ENCODE results near the gene RARB. TPM values are rescaled to one million over a fixed set of nuclear protein-coding genes. Genes with fewer than 3 reads are reported as not detected.

The RARB gene
- total RNA-seq, 4 donors from 2014 or later, result 2.6 to 11.2 (median 3.4) TPM

DNA sequence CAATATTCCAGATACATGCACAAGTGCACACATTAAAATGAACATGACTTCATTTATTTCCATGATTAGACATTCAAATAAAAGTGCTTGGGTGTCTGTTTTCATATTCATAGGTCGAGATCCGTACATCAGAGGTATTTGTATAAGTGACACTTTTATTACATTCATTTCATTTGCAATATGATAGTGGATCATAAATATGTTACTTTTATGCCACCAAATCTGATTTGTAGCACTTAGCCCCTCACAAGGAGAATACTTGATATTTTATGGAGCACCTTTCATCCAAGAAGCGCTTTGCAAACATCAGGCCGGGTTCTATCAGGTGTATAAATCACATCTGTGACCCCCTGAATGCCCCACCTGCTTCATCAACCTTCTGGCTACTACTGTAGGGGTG is 136.0 kb downstream of the RARB start:
- TF ChIP-seq, protein P1, sequence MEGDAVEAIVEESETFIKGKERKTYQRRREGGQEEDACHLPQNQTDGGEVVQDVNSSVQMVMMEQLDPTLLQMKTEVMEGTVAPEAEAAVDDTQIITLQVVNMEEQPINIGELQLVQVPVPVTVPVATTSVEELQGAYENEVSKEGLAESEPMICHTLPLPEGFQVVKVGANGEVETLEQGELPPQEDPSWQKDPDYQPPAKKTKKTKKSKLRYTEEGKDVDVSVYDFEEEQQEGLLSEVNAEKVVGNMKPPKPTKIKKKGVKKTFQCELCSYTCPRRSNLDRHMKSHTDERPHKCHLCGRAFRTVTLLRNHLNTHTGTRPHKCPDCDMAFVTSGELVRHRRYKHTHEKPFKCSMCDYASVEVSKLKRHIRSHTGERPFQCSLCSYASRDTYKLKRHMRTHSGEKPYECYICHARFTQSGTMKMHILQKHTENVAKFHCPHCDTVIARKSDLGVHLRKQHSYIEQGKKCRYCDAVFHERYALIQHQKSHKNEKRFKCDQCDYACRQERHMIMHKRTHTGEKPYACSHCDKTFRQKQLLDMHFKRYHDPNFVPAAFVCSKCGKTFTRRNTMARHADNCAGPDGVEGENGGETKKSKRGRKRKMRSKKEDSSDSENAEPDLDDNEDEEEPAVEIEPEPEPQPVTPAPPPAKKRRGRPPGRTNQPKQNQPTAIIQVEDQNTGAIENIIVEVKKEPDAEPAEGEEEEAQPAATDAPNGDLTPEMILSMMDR (IDR thresholded peaks at IDR 0.05), result no peak
- no peak for ATAC-seq (ENCODE audit: low FRiP score)
- no peak for DNase-seq (ENCODE audit: low spot score)

DNA sequence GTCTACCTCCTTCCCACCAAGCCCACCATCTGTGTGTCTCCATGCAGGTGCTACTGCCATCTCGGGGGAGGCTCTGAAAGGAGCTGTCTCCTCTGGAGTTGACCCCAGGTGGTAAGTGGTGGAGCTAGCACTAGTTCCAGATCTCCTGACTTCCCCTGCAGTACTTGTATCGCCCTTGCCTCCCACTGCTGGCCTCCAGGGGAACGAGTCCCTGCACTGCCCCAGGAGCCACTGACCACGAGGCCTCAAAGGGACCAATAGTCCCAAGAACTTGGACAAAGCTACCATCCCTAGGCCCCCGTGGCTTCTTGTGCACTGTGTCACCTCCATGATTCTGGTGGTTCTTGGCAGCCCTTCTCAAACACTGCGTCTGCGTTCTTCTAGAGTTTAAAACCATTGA is 137.7 kb downstream of the RARB start:
- TF ChIP-seq, protein P1 (IDR thresholded peaks at IDR 0.05), result no peak
- ATAC-seq (ENCODE audit: low FRiP score) (no peak), DNase-seq (ENCODE audit: low spot score) (no peak)

DNA sequence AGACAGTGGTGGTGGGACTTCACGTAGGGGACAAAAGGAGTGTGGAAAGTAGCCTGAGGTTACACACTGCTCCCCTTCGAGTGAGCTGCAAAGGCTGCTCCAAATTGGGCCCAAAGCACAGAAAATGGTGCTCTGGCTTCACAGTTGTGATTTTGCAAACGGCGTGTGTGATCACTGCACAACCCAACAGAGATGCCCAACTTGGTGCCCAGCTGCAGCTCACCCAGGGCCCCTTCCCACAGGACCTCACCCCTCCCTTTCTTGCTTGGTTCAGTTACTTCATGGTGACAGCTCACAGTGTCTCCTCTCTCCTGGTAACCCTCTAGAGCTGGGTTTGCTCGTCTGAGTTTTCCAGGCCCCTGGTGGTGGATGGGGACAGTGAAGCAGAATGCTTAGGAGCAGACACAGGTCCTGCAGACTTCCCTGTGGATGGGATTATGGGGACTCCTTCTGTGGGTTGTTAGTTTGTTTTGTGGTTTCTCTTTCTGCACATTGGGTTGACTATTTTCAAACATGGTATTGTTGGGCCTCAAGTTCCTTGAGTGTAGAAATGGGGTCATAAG is 138.4 kb downstream of the RARB start:
- no peak for ATAC-seq (ENCODE audit: low FRiP score)
- TF ChIP-seq, protein P1 (IDR thresholded peaks at IDR 0.05), result no peak
- DNase-seq (ENCODE audit: low spot score), result no peak

DNA sequence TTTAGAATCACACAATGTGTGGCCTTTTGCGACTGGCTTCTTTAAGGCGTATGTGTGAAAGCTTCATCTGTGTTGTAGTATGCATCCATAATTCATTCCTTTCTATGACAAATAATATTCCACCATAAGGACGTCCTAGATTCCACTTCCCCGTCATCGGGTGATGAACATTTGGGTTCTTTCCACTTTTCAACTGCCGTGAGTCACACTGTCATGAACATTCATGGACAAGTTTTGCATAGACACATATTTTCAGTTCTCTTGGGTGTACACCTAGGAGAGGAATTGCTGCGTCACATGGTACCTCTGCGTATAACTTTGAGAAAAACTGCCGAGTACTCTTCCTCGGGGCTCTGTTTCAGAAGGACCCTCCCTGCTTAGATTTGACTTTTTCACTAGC is 139.3 kb downstream of the RARB start:
- no peak for DNase-seq (ENCODE audit: low spot score)
- TF ChIP-seq, protein P1 (IDR thresholded peaks at IDR 0.05), result no peak
- ATAC-seq (ENCODE audit: low FRiP score), result no peak

DNA sequence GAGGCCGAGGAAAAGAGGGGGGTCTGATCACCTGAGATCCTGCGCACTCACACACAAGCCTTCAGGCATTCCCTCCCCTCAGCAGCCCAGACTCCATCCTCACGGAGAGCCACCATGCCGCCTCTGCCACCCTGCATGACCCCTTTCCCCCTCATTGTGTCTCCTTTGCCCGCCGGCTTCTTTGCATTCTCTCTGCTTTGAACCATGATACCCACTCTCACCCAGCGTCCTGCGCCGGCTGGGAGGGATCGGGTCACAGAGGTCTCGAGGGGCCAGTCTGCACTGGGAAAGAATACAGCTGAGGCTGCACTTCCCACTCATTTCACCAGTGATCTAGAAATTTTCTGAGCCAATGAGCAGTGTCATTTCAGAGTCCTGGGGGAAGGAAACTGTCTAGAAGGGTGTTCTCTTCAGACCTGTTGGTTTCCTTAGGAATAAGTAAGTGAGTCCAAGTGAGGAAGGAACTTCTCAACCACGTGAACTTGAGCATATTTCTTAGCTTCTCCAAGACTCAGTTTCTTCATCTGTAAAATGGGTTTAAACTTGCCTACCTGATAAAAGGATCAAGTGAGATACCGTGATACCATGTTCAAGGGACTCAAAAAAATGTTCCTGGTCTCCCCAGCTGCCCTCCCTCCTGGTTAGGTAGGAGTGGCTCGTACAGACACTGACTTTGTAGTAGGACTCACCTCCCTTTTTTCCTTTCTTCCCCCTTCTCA is 139.9 kb downstream of the RARB start:
- ATAC-seq (ENCODE audit: low FRiP score), result no peak
- TF ChIP-seq, protein P1 (IDR thresholded peaks at IDR 0.05), result no peak

DNA sequence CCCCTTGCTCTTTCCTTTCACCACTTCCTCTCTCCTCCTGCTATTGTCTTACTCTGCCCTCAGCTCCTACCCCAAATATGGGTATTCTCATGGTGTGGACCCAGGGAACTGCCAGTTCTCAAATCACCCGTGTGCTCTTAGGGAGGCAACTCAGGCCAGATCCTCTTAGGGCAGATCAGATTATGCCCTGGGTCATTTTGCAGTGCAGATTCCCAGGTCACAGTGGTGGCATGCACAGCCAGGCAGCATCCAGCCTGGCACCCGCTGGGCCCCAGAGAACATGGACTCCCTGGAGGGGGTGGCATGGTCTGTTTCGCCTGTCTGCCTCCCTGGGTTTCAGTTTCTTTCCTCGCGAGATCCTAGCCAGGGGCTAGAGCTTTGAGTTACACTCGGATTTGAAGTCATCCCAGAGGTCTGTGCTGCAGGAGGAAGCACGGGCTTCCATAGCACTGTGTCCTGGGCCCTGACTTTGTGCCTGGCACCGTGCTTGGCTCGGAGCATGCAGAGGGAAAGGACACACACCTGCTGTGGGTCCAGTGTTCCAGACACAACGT is 140.5 kb downstream of the RARB start:
- ATAC-seq (ENCODE audit: low FRiP score) (no peak), DNase-seq (ENCODE audit: low spot score) (no peak)
- TF ChIP-seq, protein P1 (IDR thresholded peaks at IDR 0.05), result no peak

More for the DNA sequence above, 139.9 kb downstream of the RARB start:
- no peak for DNase-seq (ENCODE audit: low spot score)

DNA sequence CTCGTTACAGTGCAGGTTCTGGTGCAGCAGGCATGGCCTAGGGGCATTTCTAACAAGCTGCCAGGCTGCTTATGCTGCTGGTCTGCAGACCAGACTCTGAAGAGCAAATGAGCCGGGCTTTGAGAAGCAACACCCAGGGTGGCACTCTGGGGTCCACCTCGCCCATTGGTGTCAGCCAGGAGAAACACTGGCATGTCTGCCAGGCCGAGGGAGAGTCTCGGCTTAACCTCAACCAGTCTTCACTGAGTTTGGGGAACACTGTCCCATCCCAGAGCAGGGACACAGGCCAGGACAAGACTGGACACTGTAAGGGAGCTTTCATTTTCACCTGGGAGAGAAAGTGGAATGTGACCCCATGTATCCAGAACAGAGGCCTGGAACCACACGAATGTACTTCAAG is 143.2 kb downstream of the RARB start:
- DNase-seq (ENCODE audit: low spot score), result no peak
- no peak for ATAC-seq (ENCODE audit: low FRiP score)
- TF ChIP-seq, protein P1 (IDR thresholded peaks at IDR 0.05), result no peak
